T-cell (primary cell): ENCODE data around the gene TPP1. TPM values are rescaled to one million over a fixed set of nuclear protein-coding genes. Genes with fewer than 3 reads are reported as not detected.

Source experiments
- ATAC-seq, 4 experiments: fragments of 200-7000 bp in 3 of 4; fragments of 150-1000 bp in 1 of 4; cut with Tn5 transposase; replicated peaks in 1 of 4; 1 replicate in 3 of 4; 2 replicates in 1 of 4; pipeline ENCODE4 v1.10.0; 2021; ENCODE audit warnings: moderate library complexity in 3 of 4, mild to moderate bottlenecking in 2 of 4, moderate number of reproducible peaks in 1 of 4
- CTCF ChIA-PET, 2 donors: fragments of 300-600 bp; sonication (Branson Sonifier 250); formaldehyde crosslinking; loops; one replicate each; lab custom pipeline; 2022; ENCODE audit warnings: antibody characterized with exemption in 2 of 2; lab: Charles Lee
- POLR2A ChIA-PET, 2 donors: fragments of 300-600 bp; sonication (Branson Sonifier 250); formaldehyde crosslinking; loops; one replicate each; lab custom pipeline; 2022; ENCODE audit warnings: antibody characterized with exemption in 2 of 2; lab: Charles Lee
- DNase-seq, 35 experiments: peaks; one replicate each; pipeline versions ENCODE4 v3.0.0 to v3.0.0-alpha.2; 2013 to 2023
- H3K27ac ChIP-seq: one replicate; pipeline ENCODE4 v1.5.1; 2013; ENCODE audit warnings: low read length
- H3K27me3 ChIP-seq, 2 experiments: replicated peaks in 1 of 2; 1 replicate in 1 of 2; 2 replicates in 1 of 2; pipeline versions ENCODE4 v1.6.1 to v1.7.0; 2013; ENCODE audit warnings: low read length in 1 of 2, mixed read lengths in 1 of 2; ENCODE audit not compliant: control insufficient read depth in 2 of 2, insufficient read depth in 2 of 2; ENCODE audit errors: extremely low read depth in 1 of 2
- H3K36me3 ChIP-seq, 2 donors: 1 replicate in 1 of 2; 2 replicates in 1 of 2; pipeline versions ENCODE4 v1.6.1 to v1.7.0; 2013; ENCODE audit warnings: low read length in 1 of 2; ENCODE audit not compliant: control insufficient read depth in 2 of 2, insufficient read depth in 1 of 2; ENCODE audit errors: extremely low read depth in 1 of 2
- H3K4me1 ChIP-seq, 2 experiments: 1 replicate in 1 of 2; 2 replicates in 1 of 2; pipeline versions ENCODE4 v1.6.1 to v1.7.0; 2013; ENCODE audit warnings: low read length in 2 of 2, mixed read lengths in 1 of 2; ENCODE audit not compliant: insufficient read depth in 2 of 2, control insufficient read depth in 1 of 2; ENCODE audit errors: extremely low read depth in 1 of 2
- H3K4me3 ChIP-seq, 2 donors: 1 replicate in 1 of 2; 2 replicates in 1 of 2; pipeline versions ENCODE4 v1.5.1 to v1.7.0; 2013; ENCODE audit warnings: mild to moderate bottlenecking in 2 of 2, low read length in 1 of 2, moderate library complexity in 1 of 2; ENCODE audit not compliant: control insufficient read depth in 1 of 2; ENCODE audit errors: extremely low read depth in 1 of 2
- H3K9me3 ChIP-seq: 2 replicates; pipeline ENCODE4 v1.7.0; 2013
- H3K27ac Mint-ChIP-seq, 2 donors: one replicate each; pipeline ENCODE4 v1.8.0; 2020 to 2021; ENCODE audit warnings: mild to moderate bottlenecking in 2 of 2, mixed read lengths in 2 of 2
- H3K27me3 Mint-ChIP-seq, 2 donors: one replicate each; pipeline ENCODE4 v1.8.0; 2021 to 2022; ENCODE audit warnings: mixed read lengths in 2 of 2
- H3K36me3 Mint-ChIP-seq: one replicate; pipeline ENCODE4 v1.8.0; 2021; ENCODE audit warnings: mixed read lengths
- H3K4me1 Mint-ChIP-seq, 3 donors: one replicate each; pipeline ENCODE4 v1.8.0; 2020 to 2022; ENCODE audit warnings: mixed read lengths in 3 of 3, mild to moderate bottlenecking in 1 of 3
- H3K4me3 Mint-ChIP-seq, 3 donors: one replicate each; pipeline ENCODE4 v1.8.0; 2020 to 2022; ENCODE audit warnings: mild to moderate bottlenecking in 3 of 3, mixed read lengths in 3 of 3, moderate library complexity in 3 of 3
- H3K9me3 Mint-ChIP-seq, 3 donors: one replicate each; pipeline ENCODE4 v1.8.0; 2020 to 2022; ENCODE audit warnings: mixed read lengths in 3 of 3
- WGBS: methylation state at CpG from one replicate; pipeline ENCODE4 v1.1.5; 2013; ENCODE audit warnings: missing lambda C conversion rate; ENCODE audit not compliant: insufficient coverage; 5-methylcytosine and 5-hydroxymethylcytosine counted together
- total RNA-seq, 35 experiments: library from RNA in 6 of 35; stranded (reverse) in 6 of 35; fragments of 120-200 nt in 1 of 35; gene quantifications; one replicate each; pipeline versions ENCODE4 v1.2.1 to v1.2.4 and lab custom pipeline; 2013 to 2026

The TPP1 gene
- total RNA-seq, 5 donors from 2014 or later (not counting 1 experiment from before 2014, with no cell fraction given), result 67.4 to 168 (median 132) TPM

GRCh38 chr11:6602096-6602940 is 16.9 kb downstream of the TPP1 start:
- H3K27ac ChIP-seq, result peak overlapping the region; percentile 37
- H3K4me1 ChIP-seq, result peaks cover 31 to 54% of the 10 kb centered on the region in 2 experiments
- CTCF ChIA-PET, result interaction anchor here (0.5 to 3.9 kb wide), 7 partner anchors 14 to 223 kb away, joined by 3 to 53 read pairs (median 5); partner anchors contain the start of genes MRPL17 (in 1 of the 2) and TPP1 (in 1 of the 2)
- Mint-ChIP-seq H3K4me1 (peaks cover 20 to 26% (median 21%) of the 10 kb centered on the region in 3 donors), H3K9me3 (no peaks in the 10 kb centered on the region), H3K27ac (no peak overlapping the region), H3K36me3 (peaks cover 29% of the 10 kb centered on the region), H3K27me3 (no peaks in the 10 kb centered on the region), H3K4me3 (no peak overlapping the region)
- ATAC-seq (no peak), DNase-seq (no peak)
- H3K9me3 ChIP-seq, result no peaks in the 10 kb centered on the region
- H3K4me3 ChIP-seq, result peak overlapping the region; percentile 81 to 96
- WGBS, result 87% methylated on average over 5 of the region's 7 CpGs
- H3K36me3 ChIP-seq, result peaks cover 5 to 43% of the 10 kb centered on the region in 2 donors
- no peaks in the 10 kb centered on the region for H3K27me3 ChIP-seq
- POLR2A ChIA-PET, result interaction anchor here (0.7 to 1.0 kb wide), 2 partner anchors 17 to 81 kb away, joined by 3 to 4 read pairs; partner anchors contain the start of genes MRPL17 (in 1 of the 2) and TPP1 (in 1 of the 2)

DNA sequence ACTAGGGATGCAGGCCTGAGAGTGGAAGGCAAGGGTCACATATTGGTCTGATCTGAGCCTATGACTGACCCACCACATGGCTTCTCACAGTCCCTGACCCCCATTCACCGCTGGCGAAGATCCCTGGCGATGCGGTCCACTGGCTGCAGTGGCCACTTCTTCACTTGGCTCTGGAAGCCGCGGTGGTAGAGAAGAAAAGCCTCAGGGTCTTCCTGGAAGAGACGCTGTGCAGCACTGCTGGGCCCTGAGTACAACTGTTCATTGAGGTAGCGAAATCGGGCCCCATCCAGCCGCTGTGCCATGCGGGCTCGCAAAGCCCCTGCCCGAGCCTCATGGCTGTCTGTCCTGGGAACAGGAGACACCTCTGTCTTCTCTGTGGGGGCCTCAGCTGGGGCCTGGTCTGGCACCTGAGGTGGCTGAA is 18.2 kb downstream of the TPP1 start:
- Histone ChIP-seq H3K27ac (no peak overlapping the region), H3K4me1 (peaks cover 18 to 42% of the 10 kb centered on the region in 2 experiments), H3K9me3 (no peaks in the 10 kb centered on the region), H3K36me3 (peaks cover 9 to 56% of the 10 kb centered on the region in 2 donors), H3K4me3 (no peak overlapping the region), H3K27me3 (no peaks in the 10 kb centered on the region)
- ATAC-seq (no peak), DNase-seq (no peak)
- ChIA-PET CTCF (interaction anchor here in 1 of 2 donors (1.0 kb wide), 1 partner anchor 83 kb away, joined by 3 read pairs; no protein-coding TSS in a partner anchor), POLR2A (no interaction called here)
- no peaks in the 10 kb centered on the region for H3K27me3 Mint-ChIP-seq
- H3K27ac Mint-ChIP-seq, result no peak overlapping the region
- 98% methylated on average over 12 of the region's 13 CpGs for WGBS
- H3K4me1 Mint-ChIP-seq, result peaks cover 20 to 27% (median 24%) of the 10 kb centered on the region in 3 donors
- H3K36me3 Mint-ChIP-seq, result peaks cover 31% of the 10 kb centered on the region
- H3K9me3 Mint-ChIP-seq, result no peaks in the 10 kb centered on the region
- no peak overlapping the region for H3K4me3 Mint-ChIP-seq

GRCh38 chr11:6599881-6600390 is 19.3 kb downstream of the TPP1 start:
- H3K27ac Mint-ChIP-seq, result no peak overlapping the region
- ATAC-seq, result no peak
- no peak overlapping the region for H3K27ac ChIP-seq
- H3K27me3 ChIP-seq, result no peaks in the 10 kb centered on the region
- no peaks in the 10 kb centered on the region for H3K9me3 ChIP-seq
- CTCF ChIA-PET, result interaction anchor here (0.6 to 0.9 kb wide), 2 partner anchors 27 to 929 kb away, joined by 3 read pairs; no protein-coding TSS in a partner anchor
- POLR2A ChIA-PET, result interaction anchor here in 1 of 2 donors (0.5 kb wide), 1 partner anchor 217 kb away, joined by 8 read pairs; no protein-coding TSS in a partner anchor
- H3K9me3 Mint-ChIP-seq, result no peaks in the 10 kb centered on the region
- WGBS, result 100% methylated on average over 2 of the region's 2 CpGs
- H3K36me3 Mint-ChIP-seq, result peaks cover 38% of the 10 kb centered on the region
- no peak for DNase-seq
- H3K4me1 ChIP-seq, result peaks cover 12 to 32% of the 10 kb centered on the region in 2 experiments
- peaks cover 22 to 31% (median 25%) of the 10 kb centered on the region in 3 donors for H3K4me1 Mint-ChIP-seq
- no peaks in the 10 kb centered on the region for H3K27me3 Mint-ChIP-seq
- H3K4me3 ChIP-seq, result no peak overlapping the region
- no peak overlapping the region for H3K4me3 Mint-ChIP-seq
- peaks cover 9 to 64% of the 10 kb centered on the region in 2 donors for H3K36me3 ChIP-seq

GRCh38 chr11:6599449-6599848 is 19.8 kb downstream of the TPP1 start:
- H3K36me3 ChIP-seq, result peaks cover 9 to 67% of the 10 kb centered on the region in 2 donors
- WGBS, result 94% methylated on average over 1 of the region's 1 CpG
- no peaks in the 10 kb centered on the region for H3K27me3 ChIP-seq
- ChIA-PET POLR2A (interaction anchor here in 1 of 2 donors (0.5 kb wide), 1 partner anchor 73 kb away, joined by 4 read pairs; no protein-coding TSS in a partner anchor), CTCF (interaction anchor here in 1 of 2 donors (0.6 to 0.9 kb wide), 2 partner anchors 55 to 928 kb away, joined by 3 read pairs; no protein-coding TSS in a partner anchor)
- H3K27ac Mint-ChIP-seq, result no peak overlapping the region
- peaks cover 7 to 27% of the 10 kb centered on the region in 2 experiments for H3K4me1 ChIP-seq
- peaks cover 25 to 33% (median 25%) of the 10 kb centered on the region in 3 donors for H3K4me1 Mint-ChIP-seq
- H3K9me3 Mint-ChIP-seq, result no peaks in the 10 kb centered on the region
- no peaks in the 10 kb centered on the region for H3K9me3 ChIP-seq
- H3K36me3 Mint-ChIP-seq, result peaks cover 41% of the 10 kb centered on the region
- no peak overlapping the region for H3K27ac ChIP-seq
- H3K4me3 ChIP-seq, result no peak overlapping the region
- DNase-seq, result no peak
- no peak overlapping the region for H3K4me3 Mint-ChIP-seq
- no peaks in the 10 kb centered on the region for H3K27me3 Mint-ChIP-seq
- ATAC-seq, result no peak

- 100% methylated on average over 2 of the region's 3 CpGs for WGBS
- no peak overlapping the region for H3K27ac ChIP-seq
- no peak overlapping the region for H3K4me3 ChIP-seq
- peaks cover 9 to 25% of the 10 kb centered on the region in 2 experiments for H3K4me1 ChIP-seq
- H3K4me1 Mint-ChIP-seq, result peaks cover 30 to 42% (median 34%) of the 10 kb centered on the region in 3 donors
- H3K27me3 Mint-ChIP-seq, result no peaks in the 10 kb centered on the region
- H3K36me3 Mint-ChIP-seq, result peaks cover 49% of the 10 kb centered on the region
- no peaks in the 10 kb centered on the region for H3K9me3 ChIP-seq
- no peaks in the 10 kb centered on the region for H3K9me3 Mint-ChIP-seq
- DNase-seq (no peak), ATAC-seq (no peak)
- H3K27ac Mint-ChIP-seq, result peak overlapping the region in 1 of 2 donors; percentile 32
- H3K27me3 ChIP-seq, result no peaks in the 10 kb centered on the region
- H3K4me3 Mint-ChIP-seq, result no peak overlapping the region
- peaks cover 9 to 71% of the 10 kb centered on the region in 2 donors for H3K36me3 ChIP-seq
- CTCF ChIA-PET, result interaction anchor here in 1 of 2 donors (0.6 to 1.1 kb wide), 3 partner anchors 73 to 155 kb away, joined by 3 read pairs; no protein-coding TSS in a partner anchor
- POLR2A ChIA-PET, result no interaction called here
Observed at GRCh38 chr11:6598555-6598954, 20.7 kb downstream of the TPP1 start.
